Caco-2 (cell line): Measurements from ENCODE around the gene PTH1R. TPM values are rescaled to one million over a fixed set of nuclear protein-coding genes. Genes with fewer than 3 reads are reported as not detected.
A peak's percentile ranks its signal among the peaks of the same experiment; 100 is the strongest.
"Not testable (repeated sequence)": the region's sequence is repeated elsewhere in the genome, so short reads cannot be mapped to it uniquely, and the experiment has no call there.

Source experiments
- BruUV-seq: library from RNA; stranded (reverse); fragments of 400-500 nt; replicated peaks from 2 replicates; lab custom pipeline; 2021; lab: Mats Ljungman, UMichigan
- CTCF ChIA-PET: fragments of 300-600 bp; sonication (Branson Sonifier 250); formaldehyde crosslinking; loops from one replicate; lab custom pipeline; 2022; ENCODE audit warnings: antibody characterized with exemption; lab: Charles Lee
- POLR2A ChIA-PET: fragments of 300-600 bp; sonication (Branson Sonifier 250); formaldehyde crosslinking; loops from one replicate; lab custom pipeline; 2022; ENCODE audit warnings: antibody characterized with exemption; lab: Charles Lee
- DNase-seq, 2 experiments: peaks; one replicate each; pipeline versions ENCODE4 v3.0.0 to v3.0.0-alpha.2; 2020 to 2022
- H3K27me3 ChIP-seq: replicated peaks from 2 replicates; pipeline ENCODE4 v1.6.0; 2011; ENCODE audit warnings: low read length; ENCODE audit not compliant: control insufficient read depth, insufficient read depth
- H3K36me3 ChIP-seq: 2 replicates; pipeline ENCODE4 v1.5.1; 2011; ENCODE audit warnings: low read length; ENCODE audit not compliant: control insufficient read depth, insufficient read depth
- H3K4me1 ChIP-seq: fragments of 250-450 bp; sonication (Bioruptor Pico); 2 replicates; pipeline ENCODE4 v1.5.1; 2020; ENCODE audit warnings: mild to moderate bottlenecking
- H3K4me3 ChIP-seq: 2 replicates; pipeline ENCODE4 v1.5.1; 2011; ENCODE audit warnings: low read depth, mild to moderate bottlenecking, control low read depth, low read length
- H3K9me3 ChIP-seq: fragments of 250-450 bp; sonication (Bioruptor Pico); 2 replicates; pipeline ENCODE4 v1.5.1; 2020; ENCODE audit warnings: mild to moderate bottlenecking, moderate library complexity
- H3K27ac Mint-ChIP-seq: one replicate; pipeline ENCODE4 v1.8.0; 2022; ENCODE audit warnings: mixed read lengths; ENCODE audit not compliant: unreplicated experiment
- H3K27me3 Mint-ChIP-seq: one replicate; pipeline ENCODE4 v1.8.0; 2022; ENCODE audit warnings: mixed read lengths; ENCODE audit not compliant: insufficient read depth, unreplicated experiment
- H3K36me3 Mint-ChIP-seq: one replicate; pipeline ENCODE4 v1.8.0; 2022; ENCODE audit warnings: mild to moderate bottlenecking, mixed read lengths; ENCODE audit not compliant: insufficient read depth, unreplicated experiment
- H3K4me1 Mint-ChIP-seq: one replicate; pipeline ENCODE4 v1.8.0; 2022; ENCODE audit warnings: low read depth, mixed read lengths; ENCODE audit not compliant: unreplicated experiment
- H3K4me3 Mint-ChIP-seq: one replicate; pipeline ENCODE4 v1.8.0; 2022; ENCODE audit warnings: mild to moderate bottlenecking, moderate library complexity, mixed read lengths; ENCODE audit not compliant: unreplicated experiment
- H3K9me3 Mint-ChIP-seq: one replicate; pipeline ENCODE4 v1.8.0; 2022; ENCODE audit warnings: mixed read lengths; ENCODE audit not compliant: unreplicated experiment
- CTCF ChIP-seq, 2 experiments: fragments of 200-600 bp in 1 of 2; IDR thresholded peaks; 1 replicate in 1 of 2; 2 replicates in 1 of 2; pipeline versions ENCODE4 v1.5.1 to v1.8.0; 2011 to 2022; ENCODE audit warnings: antibody characterized with exemption in 1 of 2, control low read depth in 1 of 2, inconsistent platforms in 1 of 2, low read depth in 1 of 2, low read length in 1 of 2, mild to moderate bottlenecking in 1 of 2, moderate library complexity in 1 of 2; ENCODE audit not compliant: insufficient read depth in 1 of 2, severe bottlenecking in 1 of 2, unreplicated experiment in 1 of 2
- intact Hi-C: fragments of 100-400 bp; cut with micrococcal nuclease; formaldehyde crosslinking; loops from one replicate; pipeline ENCODE4 v1.10.0; 2022; ENCODE audit not compliant: unreplicated experiment
- total RNA-seq: library from RNA; stranded (reverse); gene quantifications from 2 replicates; pipeline ENCODE4 v1.2.3, GENCODE V29; 2022

PTH1R gene
- total RNA-seq, 1 experiment from 2014 or later = 5.1 TPM

GRCh38 chr3:46909535-46910161, 32.1 kb downstream of the PTH1R start:
- no peaks in the 10 kb centered on the region for H3K9me3 Mint-ChIP-seq
- H3K27ac Mint-ChIP-seq = no peak overlapping the region
- H3K27me3 Mint-ChIP-seq = no peaks in the 10 kb centered on the region
- Histone ChIP-seq H3K9me3 (no peaks in the 10 kb centered on the region), H3K4me1 (no peaks in the 10 kb centered on the region), H3K27me3 (no peaks in the 10 kb centered on the region), H3K4me3 (no peak overlapping the region), H3K36me3 (no peaks in the 10 kb centered on the region)
- peak; percentile 83 to 88 for DNase-seq
- H3K4me3 Mint-ChIP-seq = no peak overlapping the region
- intact Hi-C loops = loop anchor here (1.0 to 2.0 kb wide), 3 partner anchors 43 to 204 kb away; no protein-coding TSS in a partner anchor
- ChIA-PET CTCF (interaction anchor here (0.7 to 1.7 kb wide), 18 partner anchors 9 to 971 kb away, joined by 3 to 12 read pairs (median 4); no protein-coding TSS in a partner anchor), POLR2A (no interaction called here)
- H3K36me3 Mint-ChIP-seq = peaks cover 6% of the 10 kb centered on the region
- no peaks in the 10 kb centered on the region for H3K4me1 Mint-ChIP-seq
- peak; percentile 70 to 88 for TF ChIP-seq CTCF (IDR thresholded peaks at IDR 0.05; ENCODE audit: insufficient read depth in 1 of 2, low read depth in 1 of 2, low read length in 1 of 2, severe bottlenecking in 1 of 2, unreplicated experiment in 1 of 2)
- BruUV-seq = no TSS peak

- Histone ChIP-seq H3K4me3 (no peak overlapping the region), H3K9me3 (no peaks in the 10 kb centered on the region), H3K36me3 (no peaks in the 10 kb centered on the region), H3K4me1 (no peaks in the 10 kb centered on the region), H3K27me3 (no peaks in the 10 kb centered on the region)
- Mint-ChIP-seq H3K27me3 (no peaks in the 10 kb centered on the region), H3K27ac (no peak overlapping the region), H3K36me3 (peaks cover 8% of the 10 kb centered on the region), H3K4me3 (no peak overlapping the region), H3K9me3 (no peaks in the 10 kb centered on the region), H3K4me1 (no peaks in the 10 kb centered on the region)
- intact Hi-C loops = no loop called here
- TF ChIP-seq CTCF (IDR thresholded peaks at IDR 0.05; ENCODE audit: insufficient read depth in 1 of 2, low read depth in 1 of 2, low read length in 1 of 2, severe bottlenecking in 1 of 2, unreplicated experiment in 1 of 2) = no peak
- POLR2A ChIA-PET = no interaction called here
- CTCF ChIA-PET = interaction anchor here (0.7 to 1.7 kb wide), 18 partner anchors 10 to 972 kb away, joined by 3 to 12 read pairs (median 4); no protein-coding TSS in a partner anchor
- BruUV-seq = no TSS peak
- DNase-seq = no peak
These were observed 32.7 kb downstream of the PTH1R start for GRCh38 chr3:46910166-46910760.

GRCh38 chr3:46910914-46911313, 33.4 kb downstream of the PTH1R start:
- H3K27ac Mint-ChIP-seq, POLR2A ChIA-PET, BruUV-seq, CTCF ChIA-PET, H3K9me3 Mint-ChIP-seq, H3K4me1 Mint-ChIP-seq, H3K27me3 ChIP-seq, H3K27me3 Mint-ChIP-seq, H3K4me1 ChIP-seq, H3K9me3 ChIP-seq, H3K36me3 ChIP-seq, H3K4me3 ChIP-seq, intact Hi-C loops, H3K4me3 Mint-ChIP-seq: not testable (repeated sequence)
- DNase-seq = peak in 1 of 2 experiments; percentile 11
- H3K36me3 Mint-ChIP-seq = peaks cover 12% of the 10 kb centered on the region
